OCI-LY7 (cell line): ENCODE measurements around the gene CKM. TPM values are rescaled to one million over a fixed set of nuclear protein-coding genes. Genes with fewer than 3 reads are reported as not detected.

Experiments
- BruUV-seq: library from RNA; stranded (reverse); fragments of 400-500 nt; replicated peaks from 2 replicates; lab custom pipeline; 2021; lab: Mats Ljungman, UMichigan
- CTCF ChIA-PET: fragments of 300-600 bp; sonication (Branson Sonifier 250); formaldehyde crosslinking; loops from one replicate; lab custom pipeline; 2022; ENCODE audit warnings: antibody characterized with exemption; ENCODE audit not compliant: unreplicated experiment; lab: Charles Lee
- POLR2A ChIA-PET: fragments of 300-600 bp; sonication (Branson Sonifier 250); formaldehyde crosslinking; loops from one replicate; lab custom pipeline; 2022; ENCODE audit warnings: antibody characterized with exemption; lab: Charles Lee
- DNase-seq: peaks from one replicate; pipeline ENCODE4 v3.0.0-alpha.2; 2015; ENCODE audit warnings: low spot score
- H2AFZ ChIP-seq: fragments of 200-600 bp; sonication (generic), shearing (Covaris generic); 2 replicates; pipeline ENCODE4 v1.6.1; 2014; ENCODE audit warnings: mild to moderate bottlenecking, antibody characterized with exemption, low read length, moderate library complexity
- H3K27ac ChIP-seq: fragments of 200-600 bp; sonication (generic); 2 replicates; pipeline ENCODE4 v1.5.1; 2014; ENCODE audit warnings: mixed run types, low read depth, mild to moderate bottlenecking, moderate library complexity, low read length, inconsistent platforms; ENCODE audit not compliant: poor library complexity, severe bottlenecking
- H3K36me3 ChIP-seq: fragments of 200-600 bp; sonication (generic); 2 replicates; pipeline ENCODE4 v1.6.1; 2014; ENCODE audit warnings: mild to moderate bottlenecking, antibody characterized with exemption, low read length, moderate library complexity, mixed read lengths; ENCODE audit not compliant: insufficient read depth
- H3K4me1 ChIP-seq: fragments of 200-600 bp; sonication (generic); 2 replicates; pipeline ENCODE4 v1.5.1; 2014; ENCODE audit warnings: mild to moderate bottlenecking, low read length; ENCODE audit not compliant: insufficient read depth, poor library complexity, severe bottlenecking
- H3K4me2 ChIP-seq: fragments of 200-600 bp; sonication (generic); 2 replicates; pipeline ENCODE4 v1.6.1; 2014; ENCODE audit warnings: mild to moderate bottlenecking, low read length
- H3K4me3 ChIP-seq: fragments of 200-600 bp; sonication (generic); 2 replicates; pipeline ENCODE4 v1.5.1; 2014; ENCODE audit warnings: mild to moderate bottlenecking, low read depth, low read length; ENCODE audit not compliant: poor library complexity, severe bottlenecking
- H3K79me2 ChIP-seq: fragments of 200-600 bp; sonication (generic); 2 replicates; pipeline ENCODE4 v1.6.1; 2016; ENCODE audit warnings: low read depth, mild to moderate bottlenecking, low read length, moderate library complexity, mixed read lengths; ENCODE audit not compliant: insufficient read depth
- H3K9me2 ChIP-seq: fragments of 200-600 bp; sonication (generic); 2 replicates; pipeline ENCODE4 v1.6.1; 2016; ENCODE audit warnings: mild to moderate bottlenecking, low read length, mixed read lengths; ENCODE audit not compliant: insufficient read depth
- H3K9me3 ChIP-seq: fragments of 200-600 bp; sonication (generic); 2 replicates; pipeline ENCODE4 v1.6.1; 2014; ENCODE audit warnings: mild to moderate bottlenecking, mixed run types, low read length, mixed read lengths
- H4K20me1 ChIP-seq: fragments of 200-600 bp; sonication (generic); 2 replicates; pipeline ENCODE4 v1.6.1; 2014; ENCODE audit warnings: mild to moderate bottlenecking, antibody characterized with exemption, low read length, moderate library complexity, mixed read lengths; ENCODE audit not compliant: insufficient read depth
- EZH2phosphoT487 ChIP-seq: fragments of 200-600 bp; sonication (generic); IDR thresholded peaks from 2 replicates; pipeline ENCODE4 v1.6.1; 2018; ENCODE audit warnings: low read depth, borderline replicate concordance, mild to moderate bottlenecking, mixed run types, antibody characterized with exemption, low read length, moderate library complexity, mixed read lengths
- intact Hi-C: fragments of 100-400 bp; cut with micrococcal nuclease; formaldehyde crosslinking; loops from one replicate; pipeline ENCODE4 v1.10.0; 2022; ENCODE audit not compliant: unreplicated experiment
- total RNA-seq, 2 experiments: library from RNA; depleted of rRNA in 1 of 2; stranded (reverse); fragments of >200 nt in 1 of 2; shearing (Covaris generic) in 1 of 2; gene quantifications; 2 replicates each; pipeline ENCODE4 v1.2.3, GENCODE V29; 2014 to 2022
- TF ChIP-seq, protein P1 (sequence below): fragments of 200-600 bp; sonication (generic); conservative IDR thresholded peaks from 2 replicates; pipeline ENCODE4 v1.5.1; 2014; ENCODE audit warnings: mild to moderate bottlenecking, antibody characterized with exemption, low read length, moderate library complexity, mixed read lengths

Gene CKM
- total RNA-seq, 2 experiments from 2014 or later = not detected

DNA sequence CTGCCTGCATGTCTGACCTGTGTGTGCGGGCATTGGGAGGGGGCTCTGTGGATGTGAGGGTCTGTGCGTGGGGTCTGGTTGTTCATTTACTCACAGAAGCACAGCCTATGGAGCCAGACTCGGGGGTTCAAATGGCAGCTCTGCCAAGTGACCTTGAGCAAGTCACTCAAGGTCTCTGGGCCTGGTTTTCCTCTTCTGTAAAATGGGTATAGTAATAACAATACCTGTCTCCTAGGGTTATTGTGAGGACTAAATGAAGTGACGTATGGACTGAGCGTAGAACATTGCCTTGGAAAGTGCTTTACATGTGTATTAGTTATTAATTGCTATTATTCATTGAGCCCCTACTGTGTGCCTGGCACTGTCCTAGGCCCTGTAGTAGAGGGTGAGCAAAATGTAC lies 24.4 kb downstream of the CKM start:
- Histone ChIP-seq H4K20me1 (no peaks in the 10 kb centered on the region; the same call in 1 of the 2 replicates), H3K4me2 (no peak overlapping the region), H3K27ac (no peak overlapping the region), H3K79me2 (no peaks in the 10 kb centered on the region), H3K9me3 (no peaks in the 10 kb centered on the region), H2AFZ (no peak overlapping the region), H3K9me2 (no peaks in the 10 kb centered on the region), H3K4me3 (no peak overlapping the region), H3K4me1 (peaks cover 4% of the 10 kb centered on the region), H3K36me3 (peaks cover 17% of the 10 kb centered on the region)
- no TSS peak for BruUV-seq
- no peak for DNase-seq
- intact Hi-C loops = no loop called here
- POLR2A ChIA-PET = interaction anchor here (0.5 kb wide), 1 partner anchor 369 kb away, joined by 3 read pairs; no protein-coding TSS in a partner anchor
- CTCF ChIA-PET = no interaction called here
- TF ChIP-seq EZH2phosphoT487 = no peak

DNA sequence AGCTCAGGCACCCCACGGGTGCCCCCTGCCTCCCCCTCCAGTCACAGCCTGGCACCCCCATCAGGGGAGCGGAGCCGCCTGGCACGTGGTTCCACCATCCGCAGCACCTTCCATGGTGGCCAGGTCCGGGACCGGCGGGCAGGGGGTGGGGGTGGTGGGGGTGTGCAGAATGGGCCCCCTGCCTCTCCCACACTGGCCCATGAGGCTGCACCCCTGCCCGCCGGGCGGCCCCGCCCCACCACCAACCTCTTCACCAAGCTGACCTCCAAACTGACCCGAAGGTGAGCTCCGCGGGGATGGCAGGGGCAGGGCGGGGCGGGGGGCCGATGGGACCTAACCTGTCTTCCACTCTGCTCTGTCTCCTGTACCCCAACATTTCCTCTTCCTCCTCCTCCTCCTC lies 25.0 kb downstream of the CKM start:
- ChIA-PET POLR2A (interaction anchor here (0.5 kb wide), 1 partner anchor 368 kb away, joined by 3 read pairs; no protein-coding TSS in a partner anchor), CTCF (no interaction called here)
- Histone ChIP-seq H3K36me3 (peaks cover 17% of the 10 kb centered on the region), H3K4me1 (peaks cover 4% of the 10 kb centered on the region), H4K20me1 (no peaks in the 10 kb centered on the region; the same call in 1 of the 2 replicates), H3K4me3 (no peak overlapping the region), H3K9me2 (no peaks in the 10 kb centered on the region), H3K4me2 (no peak overlapping the region), H3K79me2 (no peaks in the 10 kb centered on the region), H3K27ac (no peak overlapping the region), H3K9me3 (no peaks in the 10 kb centered on the region), H2AFZ (no peak overlapping the region)
- intact Hi-C loops = no loop called here
- TF ChIP-seq, protein P1, sequence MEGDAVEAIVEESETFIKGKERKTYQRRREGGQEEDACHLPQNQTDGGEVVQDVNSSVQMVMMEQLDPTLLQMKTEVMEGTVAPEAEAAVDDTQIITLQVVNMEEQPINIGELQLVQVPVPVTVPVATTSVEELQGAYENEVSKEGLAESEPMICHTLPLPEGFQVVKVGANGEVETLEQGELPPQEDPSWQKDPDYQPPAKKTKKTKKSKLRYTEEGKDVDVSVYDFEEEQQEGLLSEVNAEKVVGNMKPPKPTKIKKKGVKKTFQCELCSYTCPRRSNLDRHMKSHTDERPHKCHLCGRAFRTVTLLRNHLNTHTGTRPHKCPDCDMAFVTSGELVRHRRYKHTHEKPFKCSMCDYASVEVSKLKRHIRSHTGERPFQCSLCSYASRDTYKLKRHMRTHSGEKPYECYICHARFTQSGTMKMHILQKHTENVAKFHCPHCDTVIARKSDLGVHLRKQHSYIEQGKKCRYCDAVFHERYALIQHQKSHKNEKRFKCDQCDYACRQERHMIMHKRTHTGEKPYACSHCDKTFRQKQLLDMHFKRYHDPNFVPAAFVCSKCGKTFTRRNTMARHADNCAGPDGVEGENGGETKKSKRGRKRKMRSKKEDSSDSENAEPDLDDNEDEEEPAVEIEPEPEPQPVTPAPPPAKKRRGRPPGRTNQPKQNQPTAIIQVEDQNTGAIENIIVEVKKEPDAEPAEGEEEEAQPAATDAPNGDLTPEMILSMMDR = no peak
- TF ChIP-seq EZH2phosphoT487 = no peak
- DNase-seq = no peak
- no TSS peak for BruUV-seq

DNA sequence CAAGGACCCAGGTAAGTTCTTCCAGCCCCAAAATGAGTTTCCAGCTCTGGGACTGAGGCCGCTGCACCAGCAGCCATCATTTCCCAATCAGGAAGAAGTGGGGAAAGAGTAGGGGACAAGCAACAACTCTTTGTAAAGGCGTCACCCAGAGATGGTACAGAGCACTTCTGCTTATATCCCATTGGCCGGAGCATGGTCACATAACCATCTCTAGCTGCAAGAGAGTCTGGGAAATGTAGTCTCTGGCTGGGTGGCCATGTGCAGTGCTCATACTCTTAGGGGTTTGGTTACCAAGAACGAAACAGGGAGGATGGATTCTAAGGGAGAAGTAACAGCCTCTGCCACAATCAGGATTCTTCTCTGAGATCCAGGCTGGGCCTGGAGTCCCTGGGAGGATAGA lies 26.3 kb downstream of the CKM start:
- Histone ChIP-seq H3K36me3 (peaks cover 20% of the 10 kb centered on the region), H3K4me3 (no peak overlapping the region), H4K20me1 (no peaks in the 10 kb centered on the region; the same call in 1 of the 2 replicates), H3K9me2 (no peaks in the 10 kb centered on the region), H3K4me2 (no peak overlapping the region), H3K9me3 (no peaks in the 10 kb centered on the region), H3K27ac (no peak overlapping the region), H3K79me2 (no peaks in the 10 kb centered on the region), H3K4me1 (peaks cover 4% of the 10 kb centered on the region), H2AFZ (no peak overlapping the region)
- intact Hi-C loops = no loop called here
- ChIA-PET CTCF (no interaction called here), POLR2A (no interaction called here)
- DNase-seq = no peak
- BruUV-seq = no TSS peak
- no peak for TF ChIP-seq EZH2phosphoT487
- TF ChIP-seq, protein P1 = no peak
